ENCODE data around the gene MS4A14.

DNA sequence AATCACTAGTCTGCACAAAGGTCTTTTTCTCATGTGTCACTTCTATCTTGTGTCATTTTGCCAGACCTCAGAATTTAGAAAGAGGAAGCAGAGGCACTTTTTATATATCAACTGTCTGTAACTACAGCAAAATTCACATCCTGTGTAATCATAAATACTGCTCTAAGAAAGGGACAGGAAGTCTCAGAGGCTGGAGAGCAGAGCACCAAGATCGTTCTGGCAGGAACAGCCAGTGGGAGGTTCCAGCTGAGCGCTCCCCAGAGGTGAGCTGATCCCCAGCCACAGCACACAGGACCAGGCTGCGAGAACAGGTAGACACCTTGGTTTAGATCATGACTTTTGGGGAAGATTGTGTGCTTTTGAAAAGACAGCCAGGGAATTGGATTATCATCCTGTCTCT, 17.9 kb upstream of the MS4A14 start, which contains the start of gene MS4A7:
- TF ChIP-seq, protein P1, sequence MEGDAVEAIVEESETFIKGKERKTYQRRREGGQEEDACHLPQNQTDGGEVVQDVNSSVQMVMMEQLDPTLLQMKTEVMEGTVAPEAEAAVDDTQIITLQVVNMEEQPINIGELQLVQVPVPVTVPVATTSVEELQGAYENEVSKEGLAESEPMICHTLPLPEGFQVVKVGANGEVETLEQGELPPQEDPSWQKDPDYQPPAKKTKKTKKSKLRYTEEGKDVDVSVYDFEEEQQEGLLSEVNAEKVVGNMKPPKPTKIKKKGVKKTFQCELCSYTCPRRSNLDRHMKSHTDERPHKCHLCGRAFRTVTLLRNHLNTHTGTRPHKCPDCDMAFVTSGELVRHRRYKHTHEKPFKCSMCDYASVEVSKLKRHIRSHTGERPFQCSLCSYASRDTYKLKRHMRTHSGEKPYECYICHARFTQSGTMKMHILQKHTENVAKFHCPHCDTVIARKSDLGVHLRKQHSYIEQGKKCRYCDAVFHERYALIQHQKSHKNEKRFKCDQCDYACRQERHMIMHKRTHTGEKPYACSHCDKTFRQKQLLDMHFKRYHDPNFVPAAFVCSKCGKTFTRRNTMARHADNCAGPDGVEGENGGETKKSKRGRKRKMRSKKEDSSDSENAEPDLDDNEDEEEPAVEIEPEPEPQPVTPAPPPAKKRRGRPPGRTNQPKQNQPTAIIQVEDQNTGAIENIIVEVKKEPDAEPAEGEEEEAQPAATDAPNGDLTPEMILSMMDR (IDR thresholded peaks at IDR 0.05): no peak
- TF ChIP-seq POLR2AphosphoS5 (IDR thresholded peaks at IDR 0.05): peak; percentile 43
- peak; percentile 45 to 51 for TF ChIP-seq POLR2A (IDR thresholded peaks at IDR 0.05)

Data from gastroesophageal sphincter (tissue), 3 donors.